Neural cell (in vitro differentiated cells): Measurements from ENCODE around the gene EOGT.

Experiments
- MXI1 ChIP-seq: fragments of 450-650 bp; conservative IDR thresholded peaks from 2 replicates; pipeline ENCODE4 v1.6.1; 2014; ENCODE audit warnings: antibody characterized with exemption, mild to moderate bottlenecking; ENCODE audit not compliant: poor library complexity, severe bottlenecking
- TF ChIP-seq, protein P1 (sequence below): fragments of 450-650 bp; IDR thresholded peaks from 2 replicates; pipeline ENCODE4 v1.5.1; 2014; ENCODE audit warnings: antibody characterized with exemption, mild to moderate bottlenecking, moderate library complexity; ENCODE audit not compliant: poor library complexity, severe bottlenecking

- TF ChIP-seq, protein P1, sequence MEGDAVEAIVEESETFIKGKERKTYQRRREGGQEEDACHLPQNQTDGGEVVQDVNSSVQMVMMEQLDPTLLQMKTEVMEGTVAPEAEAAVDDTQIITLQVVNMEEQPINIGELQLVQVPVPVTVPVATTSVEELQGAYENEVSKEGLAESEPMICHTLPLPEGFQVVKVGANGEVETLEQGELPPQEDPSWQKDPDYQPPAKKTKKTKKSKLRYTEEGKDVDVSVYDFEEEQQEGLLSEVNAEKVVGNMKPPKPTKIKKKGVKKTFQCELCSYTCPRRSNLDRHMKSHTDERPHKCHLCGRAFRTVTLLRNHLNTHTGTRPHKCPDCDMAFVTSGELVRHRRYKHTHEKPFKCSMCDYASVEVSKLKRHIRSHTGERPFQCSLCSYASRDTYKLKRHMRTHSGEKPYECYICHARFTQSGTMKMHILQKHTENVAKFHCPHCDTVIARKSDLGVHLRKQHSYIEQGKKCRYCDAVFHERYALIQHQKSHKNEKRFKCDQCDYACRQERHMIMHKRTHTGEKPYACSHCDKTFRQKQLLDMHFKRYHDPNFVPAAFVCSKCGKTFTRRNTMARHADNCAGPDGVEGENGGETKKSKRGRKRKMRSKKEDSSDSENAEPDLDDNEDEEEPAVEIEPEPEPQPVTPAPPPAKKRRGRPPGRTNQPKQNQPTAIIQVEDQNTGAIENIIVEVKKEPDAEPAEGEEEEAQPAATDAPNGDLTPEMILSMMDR: no peak
- no peak for TF ChIP-seq MXI1
Observed at GRCh38 chr3:68984011-68984530, 29.4 kb downstream of the EOGT start.
